ENCODE data around the gene GRIK3. TPM values are rescaled to one million over a fixed set of nuclear protein-coding genes. Genes with fewer than 3 reads are reported as not detected.

GRIK3 gene
- total RNA-seq, 2 experiments from 2014 or later: not detected

GRCh38 chr1:37035796-37036666 is 1.7 kb upstream of the GRIK3 start:
- peaks cover 84% of the 10 kb centered on the region for H3K27me3 Mint-ChIP-seq
- peak; percentile 22 for DNase-seq
- H3K4me1 Mint-ChIP-seq: peaks cover 5% of the 10 kb centered on the region
- no peak overlapping the region for H3K27ac Mint-ChIP-seq
- H3K9me3 Mint-ChIP-seq: no peaks in the 10 kb centered on the region
- H3K4me3 Mint-ChIP-seq: no peak overlapping the region
- H3K36me3 Mint-ChIP-seq: no peaks in the 10 kb centered on the region

DNA sequence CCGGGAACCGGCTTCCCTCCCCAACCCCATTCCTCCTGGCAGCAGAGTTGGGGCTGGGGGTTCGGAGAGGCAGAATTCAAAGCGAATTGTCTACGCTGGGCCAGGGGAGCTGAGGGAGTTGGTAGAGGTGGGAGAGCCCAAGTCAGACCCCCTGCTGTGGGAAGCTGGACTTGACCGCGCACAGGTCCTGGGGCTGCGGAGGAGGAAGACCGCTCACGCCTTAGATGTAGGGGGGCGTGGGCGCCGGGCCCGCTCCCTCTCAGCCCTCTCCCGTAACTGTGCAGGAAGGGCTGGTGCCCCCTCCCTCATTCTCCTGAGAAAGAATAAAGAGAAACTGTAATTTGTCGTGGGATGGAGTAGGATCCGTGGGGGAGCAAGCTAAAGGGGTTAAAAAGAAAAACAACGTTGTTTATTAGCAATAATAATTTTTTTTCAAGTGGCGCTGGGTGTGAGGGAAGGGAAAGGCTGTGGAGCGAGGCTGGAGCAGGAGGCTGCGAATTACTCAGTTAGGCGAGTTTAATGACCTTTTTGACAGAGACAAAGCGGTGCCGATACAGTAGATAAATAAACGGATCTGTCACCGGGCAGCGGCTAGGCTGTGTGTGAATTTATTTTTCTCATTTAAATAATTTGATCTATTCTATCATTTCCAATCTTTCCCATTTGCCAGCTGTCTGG is 838 bp upstream of the GRIK3 start:
- Mint-ChIP-seq H3K4me3 (no peak overlapping the region), H3K27ac (no peak overlapping the region), H3K4me1 (peaks cover 5% of the 10 kb centered on the region), H3K36me3 (no peaks in the 10 kb centered on the region), H3K9me3 (no peaks in the 10 kb centered on the region), H3K27me3 (peaks cover 82% of the 10 kb centered on the region)
- DNase-seq: no peak

GRCh38 chr1:37033355-37034101 is 787 bp downstream of the GRIK3 start:
- no peak overlapping the region for H3K27ac Mint-ChIP-seq
- no peak overlapping the region for H3K4me3 Mint-ChIP-seq
- no peaks in the 10 kb centered on the region for H3K9me3 Mint-ChIP-seq
- H3K36me3 Mint-ChIP-seq: no peaks in the 10 kb centered on the region
- H3K4me1 Mint-ChIP-seq: peaks cover 5% of the 10 kb centered on the region
- no peak for DNase-seq
- peaks cover 78% of the 10 kb centered on the region for H3K27me3 Mint-ChIP-seq

DNA sequence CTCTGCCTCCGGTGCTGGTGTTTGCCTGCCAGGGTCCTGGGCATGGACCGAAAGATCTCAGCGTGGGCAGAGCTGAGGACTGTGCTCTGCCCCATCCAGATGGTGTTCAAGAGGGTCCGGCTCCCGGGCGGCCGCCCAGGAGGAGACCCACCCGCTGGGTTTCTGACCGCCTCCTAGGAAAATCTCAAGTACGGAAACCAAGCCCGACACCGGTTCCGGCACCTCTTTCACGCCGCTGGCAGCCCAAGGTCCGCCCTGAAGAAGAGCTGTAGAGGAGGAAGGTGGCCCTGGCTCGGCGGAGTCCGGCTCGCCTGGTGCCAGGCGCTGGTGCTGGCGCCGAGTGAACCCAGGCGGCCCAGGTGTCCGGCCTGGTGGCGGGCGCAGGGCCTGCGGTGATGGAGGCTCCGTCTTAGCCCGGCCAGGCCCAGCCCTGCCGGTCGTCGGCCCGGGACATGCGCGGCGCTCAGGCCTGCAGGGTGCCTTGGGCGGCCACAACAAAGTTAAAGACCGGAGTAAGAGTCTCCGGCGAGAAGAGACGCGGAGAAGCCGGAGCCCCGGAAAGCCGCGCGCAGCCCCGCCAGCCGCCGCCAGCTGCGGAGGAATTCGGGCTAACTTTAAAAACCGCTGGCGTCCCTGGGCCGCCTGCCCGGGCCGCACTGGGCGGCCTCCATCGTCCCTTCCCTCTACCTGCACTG is 1.5 kb downstream of the GRIK3 start:
- Mint-ChIP-seq H3K27ac (no peak overlapping the region), H3K27me3 (peaks cover 71% of the 10 kb centered on the region), H3K4me1 (peaks cover 5% of the 10 kb centered on the region), H3K36me3 (no peaks in the 10 kb centered on the region), H3K9me3 (no peaks in the 10 kb centered on the region), H3K4me3 (no peak overlapping the region)
- DNase-seq: no peak

DNA sequence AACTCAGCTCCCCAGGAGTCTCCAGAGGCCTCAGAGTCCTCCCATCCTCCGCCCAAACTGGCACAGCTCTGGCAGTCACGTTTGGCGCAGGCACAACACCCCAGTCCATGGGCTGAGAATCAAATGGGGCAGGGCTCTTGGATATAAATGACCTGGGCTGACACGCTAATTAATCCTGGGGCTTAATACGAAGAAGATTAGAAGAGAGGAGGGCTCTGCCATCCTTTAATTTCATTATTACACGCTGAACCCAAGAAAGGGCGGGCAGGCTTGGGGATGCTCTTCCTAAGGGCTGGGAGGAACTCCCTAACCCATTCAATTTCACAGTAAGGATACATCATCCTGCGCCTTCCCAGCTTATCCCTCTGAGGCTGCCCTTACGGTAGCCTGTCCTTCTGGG is 2.4 kb downstream of the GRIK3 start:
- Mint-ChIP-seq H3K4me3 (no peak overlapping the region), H3K4me1 (peaks cover 5% of the 10 kb centered on the region), H3K27ac (no peak overlapping the region), H3K9me3 (no peaks in the 10 kb centered on the region), H3K36me3 (no peaks in the 10 kb centered on the region), H3K27me3 (peaks cover 65% of the 10 kb centered on the region)
- DNase-seq: no peak

DNA sequence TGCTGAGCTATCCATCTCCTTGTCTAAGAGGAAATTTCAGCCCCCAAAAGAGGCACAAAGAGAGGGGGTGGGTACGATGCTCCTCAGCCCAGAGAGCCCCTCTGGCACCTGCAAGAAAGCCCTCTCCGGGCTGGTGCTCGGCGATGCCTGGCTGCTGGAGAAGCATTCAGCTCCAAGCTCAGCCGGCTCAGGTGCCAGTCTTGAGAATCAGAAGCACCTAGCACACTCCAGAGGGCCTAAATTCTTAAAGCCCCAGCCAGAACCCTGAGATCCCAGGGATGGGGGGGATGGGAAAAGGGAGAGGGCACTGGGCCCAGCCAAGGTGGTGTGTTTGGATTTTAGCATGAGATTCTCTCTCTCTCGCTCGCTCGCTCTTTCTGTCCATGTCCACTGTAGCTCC is 2.9 kb downstream of the GRIK3 start:
- H3K27me3 Mint-ChIP-seq: peaks cover 61% of the 10 kb centered on the region
- peaks cover 5% of the 10 kb centered on the region for H3K4me1 Mint-ChIP-seq

DNA sequence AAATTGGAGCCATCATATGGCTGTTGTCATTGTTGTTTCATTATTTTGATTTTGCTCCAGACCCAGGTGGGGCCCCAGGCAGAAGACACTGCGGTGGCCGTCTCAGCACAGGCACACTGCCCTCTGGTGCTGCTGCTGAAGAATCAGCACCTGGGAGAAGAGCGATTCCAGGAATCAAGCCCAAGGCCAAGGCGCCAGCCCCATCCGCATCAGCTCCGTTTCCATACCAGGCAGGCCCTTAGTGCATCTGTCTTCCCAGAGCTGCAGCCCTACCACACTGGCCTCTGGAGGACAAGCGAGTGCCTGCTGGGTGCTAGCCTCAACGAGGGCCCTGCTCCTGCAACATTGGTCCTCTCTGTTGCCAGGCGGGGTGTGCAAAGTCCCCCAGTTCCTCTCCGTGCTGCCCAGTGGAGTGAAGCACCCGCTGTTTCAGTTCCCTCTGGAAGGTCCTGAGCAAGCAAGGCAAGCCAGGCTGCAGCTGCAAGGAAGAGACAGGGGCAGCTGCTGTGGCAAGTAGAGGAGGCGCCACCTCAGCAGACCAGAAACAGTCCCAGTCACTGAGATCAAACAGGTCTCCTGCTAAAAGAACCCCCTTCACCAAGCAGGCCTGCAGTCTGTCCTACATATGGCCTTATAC is 5.2 kb downstream of the GRIK3 start:
- no peak for DNase-seq
- Mint-ChIP-seq H3K27ac (no peak overlapping the region), H3K4me1 (no peaks in the 10 kb centered on the region), H3K27me3 (peaks cover 44% of the 10 kb centered on the region), H3K4me3 (no peak overlapping the region), H3K9me3 (no peaks in the 10 kb centered on the region), H3K36me3 (no peaks in the 10 kb centered on the region)

More for the DNA sequence above, 2.9 kb downstream of the GRIK3 start:
- H3K4me3 Mint-ChIP-seq: no peak overlapping the region
- H3K36me3 Mint-ChIP-seq: no peaks in the 10 kb centered on the region
- H3K27ac Mint-ChIP-seq: no peak overlapping the region
- no peaks in the 10 kb centered on the region for H3K9me3 Mint-ChIP-seq
- no peak for DNase-seq

DNA sequence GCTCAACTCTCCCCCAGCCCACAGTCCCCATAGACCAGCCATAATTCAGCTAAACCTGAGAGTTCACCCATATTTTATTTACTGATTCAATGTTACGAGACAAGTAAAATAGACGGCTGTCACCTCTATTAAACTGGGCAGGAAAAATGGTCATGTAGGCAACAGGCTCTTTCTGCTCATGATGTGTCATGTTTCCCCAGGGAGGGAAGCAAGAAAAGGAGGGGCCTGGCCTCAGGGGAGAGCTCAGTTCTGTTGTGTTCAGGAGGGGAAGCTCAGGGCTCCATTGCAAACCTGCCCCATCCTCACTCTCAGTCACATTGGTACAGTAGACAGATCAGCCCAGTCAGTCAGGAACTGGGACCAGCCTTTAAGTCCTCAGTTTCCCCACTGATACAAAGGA is 12.8 kb downstream of the GRIK3 start:
- H3K9me3 Mint-ChIP-seq: no peaks in the 10 kb centered on the region
- H3K27ac Mint-ChIP-seq: no peak overlapping the region
- H3K27me3 Mint-ChIP-seq: peaks cover 19% of the 10 kb centered on the region
- no peak overlapping the region for H3K4me3 Mint-ChIP-seq
- no peak for DNase-seq
- no peaks in the 10 kb centered on the region for H3K4me1 Mint-ChIP-seq
- no peaks in the 10 kb centered on the region for H3K36me3 Mint-ChIP-seq

GRCh38 chr1:37020653-37021277 is 13.6 kb downstream of the GRIK3 start:
- DNase-seq: no peak
- no peak overlapping the region for H3K4me3 Mint-ChIP-seq
- peaks cover 17% of the 10 kb centered on the region for H3K27me3 Mint-ChIP-seq
- H3K4me1 Mint-ChIP-seq: no peaks in the 10 kb centered on the region
- no peak overlapping the region for H3K27ac Mint-ChIP-seq
- no peaks in the 10 kb centered on the region for H3K9me3 Mint-ChIP-seq
- H3K36me3 Mint-ChIP-seq: no peaks in the 10 kb centered on the region

GRCh38 chr1:37018510-37018909 is 15.8 kb downstream of the GRIK3 start:
- no peaks in the 10 kb centered on the region for H3K4me1 Mint-ChIP-seq
- H3K4me3 Mint-ChIP-seq: no peak overlapping the region
- no peak overlapping the region for H3K27ac Mint-ChIP-seq

DNA sequence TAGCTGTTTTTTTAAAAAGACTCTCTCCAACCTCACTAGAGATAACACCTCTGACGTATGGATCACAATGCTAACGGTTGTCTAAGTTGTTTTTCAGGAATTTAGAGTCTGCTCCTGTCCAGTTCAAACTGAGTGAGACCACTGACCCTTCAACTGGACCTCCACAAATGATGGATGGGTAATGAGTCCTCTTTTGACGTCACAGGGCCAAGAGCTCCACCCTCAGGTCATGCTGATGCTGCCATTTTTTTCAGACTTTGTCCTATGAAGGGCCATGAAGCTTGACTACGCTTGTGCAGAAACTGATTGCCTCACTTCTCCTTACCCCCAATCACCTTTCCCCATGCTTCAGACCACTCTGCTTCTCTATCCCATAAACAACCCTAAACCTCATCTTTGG is 16.6 kb downstream of the GRIK3 start:
- Mint-ChIP-seq H3K4me3 (no peak overlapping the region), H3K4me1 (no peaks in the 10 kb centered on the region), H3K9me3 (no peaks in the 10 kb centered on the region), H3K27ac (no peak overlapping the region), H3K27me3 (peaks cover 22% of the 10 kb centered on the region), H3K36me3 (no peaks in the 10 kb centered on the region)
- DNase-seq: no peak

More at GRCh38 chr1:37018510-37018909, 15.8 kb downstream of the GRIK3 start:
- H3K9me3 Mint-ChIP-seq: no peaks in the 10 kb centered on the region
- H3K36me3 Mint-ChIP-seq: no peaks in the 10 kb centered on the region
- H3K27me3 Mint-ChIP-seq: peaks cover 22% of the 10 kb centered on the region
- no peak for DNase-seq

DNA sequence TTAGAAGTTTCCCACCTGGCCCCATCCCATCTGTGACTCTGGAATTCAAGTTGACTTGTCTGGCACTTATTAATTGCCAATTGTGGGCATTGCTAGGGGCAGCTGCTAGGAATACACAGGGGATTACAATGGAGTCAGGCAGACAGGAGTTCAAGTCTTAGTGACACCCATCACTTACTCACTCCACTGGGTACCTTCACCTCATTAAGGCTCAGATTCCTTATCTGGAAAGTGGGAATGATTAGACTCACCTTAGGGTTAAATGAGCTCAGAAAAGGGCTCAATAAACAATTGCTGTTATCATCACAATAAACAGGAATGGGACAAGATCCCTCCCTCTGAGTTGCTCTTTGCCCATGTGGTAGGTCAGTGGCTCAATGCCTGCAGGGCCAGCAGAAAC is 18.2 kb downstream of the GRIK3 start:
- Mint-ChIP-seq H3K36me3 (no peaks in the 10 kb centered on the region), H3K27ac (no peak overlapping the region), H3K4me1 (no peaks in the 10 kb centered on the region), H3K27me3 (peaks cover 17% of the 10 kb centered on the region), H3K9me3 (no peaks in the 10 kb centered on the region), H3K4me3 (no peak overlapping the region)
- no peak for DNase-seq

- H3K27me3 Mint-ChIP-seq: peaks cover 17% of the 10 kb centered on the region
- H3K27ac Mint-ChIP-seq: no peak overlapping the region
- H3K36me3 Mint-ChIP-seq: no peaks in the 10 kb centered on the region
- H3K4me3 Mint-ChIP-seq: no peak overlapping the region
- no peaks in the 10 kb centered on the region for H3K9me3 Mint-ChIP-seq
- H3K4me1 Mint-ChIP-seq: no peaks in the 10 kb centered on the region
- no peak for DNase-seq
These were observed 18.6 kb downstream of the GRIK3 start for GRCh38 chr1:37015713-37016112.

DNA sequence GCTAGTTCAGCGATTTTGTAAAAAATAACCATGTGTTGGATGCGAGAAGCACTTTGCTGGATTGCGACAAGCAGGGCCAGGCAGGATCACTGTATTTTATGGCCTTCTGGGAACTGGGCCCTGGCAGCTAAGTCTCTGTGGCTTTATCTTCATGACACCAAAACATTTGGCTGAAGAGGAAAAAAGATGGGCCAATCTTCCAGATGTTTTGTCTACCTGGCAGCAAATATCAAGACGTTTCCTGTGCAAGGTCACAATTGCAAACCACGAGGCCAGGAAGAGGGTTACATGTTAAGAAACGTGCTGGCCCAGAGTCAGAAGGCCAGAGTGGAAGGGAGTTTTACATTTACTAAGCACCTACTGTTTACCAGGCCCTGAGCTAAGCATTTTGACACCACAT is 22.1 kb downstream of the GRIK3 start:
- DNase-seq: no peak
- no peaks in the 10 kb centered on the region for H3K36me3 Mint-ChIP-seq
- no peaks in the 10 kb centered on the region for H3K4me1 Mint-ChIP-seq

More for the DNA sequence above, 22.1 kb downstream of the GRIK3 start:
- Mint-ChIP-seq H3K9me3 (no peaks in the 10 kb centered on the region), H3K27me3 (peaks cover 10% of the 10 kb centered on the region), H3K27ac (no peak overlapping the region), H3K4me3 (no peak overlapping the region)
